H54 (cell line): ENCODE measurements around the gene ARSB.

ENCODE experiments used
- DNase-seq: peaks from one replicate; pipeline ENCODE4 v3.0.0; 2011; ENCODE audit warnings: low spot score, mixed read lengths; ENCODE audit not compliant: insufficient read length
- FAIRE-seq: peaks from 3 replicates; lab custom pipeline; 2011; peaks lifted over from hg19 to GRCh38; lab: Jason Lieb, UNC
- POLR2A ChIP-seq: IDR thresholded peaks from 2 replicates; pipeline ENCODE4 v1.6.1; 2011; ENCODE audit warnings: low read depth, mild to moderate bottlenecking, low read length

Gene ARSB

DNA sequence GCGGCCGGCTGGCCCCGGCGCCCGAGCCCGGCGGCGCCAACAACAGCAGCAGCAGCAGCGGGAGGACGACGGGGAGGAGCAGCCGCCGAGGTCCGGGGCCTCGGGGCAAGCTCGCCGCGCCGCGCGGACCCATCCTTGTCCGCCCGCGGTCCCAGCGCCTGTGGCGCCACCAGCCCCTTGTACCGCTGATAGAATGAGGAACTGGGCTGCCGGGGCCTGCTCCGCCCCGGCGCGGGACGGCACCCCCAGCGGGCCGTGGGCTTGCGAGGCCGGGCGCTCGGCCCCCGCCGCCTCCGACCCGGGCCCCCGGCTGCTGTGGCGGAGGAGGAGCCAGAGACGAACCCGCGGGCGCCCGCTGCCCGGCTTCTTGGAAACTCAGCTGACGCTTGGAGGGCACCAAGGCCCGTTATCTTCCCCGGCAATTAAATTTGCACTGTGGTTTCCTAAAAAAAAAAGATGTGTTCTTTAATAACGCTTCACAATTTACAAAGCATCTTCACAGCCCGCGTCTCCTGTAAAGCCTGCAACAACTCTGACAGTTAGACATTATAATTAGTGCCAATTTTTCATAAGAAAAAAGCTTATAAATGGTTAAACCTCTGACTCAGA, at the start of gene ARSB:
Gene ARSB (minus strand): TSS at position 195 of the 609 bp plus-strand sequence. CDS start 62 bp downstream, at position 133.
- no peak for FAIRE-seq
- DNase-seq: peak; percentile 19

DNA sequence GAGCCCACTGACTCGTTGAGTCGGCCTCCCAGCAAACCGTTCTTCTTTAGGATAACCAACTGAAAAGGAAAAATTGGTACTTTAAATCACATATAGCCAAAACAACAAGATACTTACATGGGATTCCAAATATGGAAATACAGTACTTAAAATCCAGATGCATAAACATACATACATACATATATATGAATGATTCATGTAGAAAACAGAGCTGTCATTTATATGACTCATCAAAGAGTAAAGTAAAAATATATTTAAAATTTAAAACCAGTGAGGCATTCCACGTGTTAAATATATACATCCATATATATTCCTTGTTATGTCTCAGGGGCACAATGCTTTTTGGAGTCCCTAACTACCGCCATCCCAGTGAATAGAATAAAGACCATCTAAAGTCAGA, 47.7 kb upstream of the ARSB start:
- DNase-seq (no peak), FAIRE-seq (no peak)
- no peak for TF ChIP-seq POLR2A

More for the DNA sequence above, at the start of gene ARSB:
- TF ChIP-seq POLR2A: no peak

DNA sequence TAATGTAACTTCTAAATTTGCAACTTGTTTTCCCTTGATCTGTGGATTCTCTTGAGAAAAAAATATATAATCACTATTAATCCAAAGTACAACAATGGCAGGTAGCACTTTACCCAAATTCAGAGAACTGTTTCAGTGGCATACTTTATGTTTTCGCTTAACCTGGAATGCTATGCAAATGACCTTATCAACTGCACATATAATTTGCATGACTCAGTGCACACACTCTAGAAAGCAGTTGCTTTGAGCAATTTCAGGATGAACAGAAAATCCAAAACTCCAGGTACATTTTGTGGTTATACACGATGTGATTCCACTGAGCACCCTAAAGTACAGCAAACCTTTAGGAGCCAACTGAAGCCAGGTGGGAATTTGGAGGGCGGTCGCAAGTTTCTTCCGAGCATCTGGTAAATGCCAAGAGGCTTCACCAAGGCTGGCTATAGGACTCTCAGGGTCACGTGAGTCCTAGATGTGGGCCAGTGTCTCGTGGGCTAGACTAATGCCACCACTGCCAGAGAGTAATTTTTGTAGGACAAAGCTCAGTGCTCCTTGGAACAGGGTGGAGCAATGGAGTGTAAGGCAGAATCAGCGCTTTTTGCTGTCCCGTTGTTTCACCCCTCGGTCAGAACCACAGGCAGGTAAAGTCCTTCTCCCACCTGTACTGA, 47.1 kb upstream of the ARSB start:
- TF ChIP-seq POLR2A: no peak
- no peak for FAIRE-seq
- DNase-seq: no peak

DNA sequence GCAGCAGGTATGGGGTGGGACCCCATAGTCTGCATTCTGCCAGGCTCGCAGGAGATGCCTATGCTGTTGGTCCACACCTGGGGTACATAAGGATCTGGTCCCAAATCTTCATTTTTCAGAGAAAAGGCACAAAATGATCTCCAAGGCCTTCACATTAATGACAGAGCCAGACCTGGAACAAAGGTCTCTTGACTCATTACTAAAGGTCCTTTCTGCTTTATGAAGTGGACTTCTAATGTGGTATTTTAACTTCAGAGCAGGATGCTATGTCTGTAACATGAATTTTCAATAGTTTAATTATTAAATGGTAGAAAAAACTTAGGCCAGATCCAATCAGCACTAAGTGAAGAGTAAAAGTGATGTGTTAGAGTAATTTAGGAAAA, 46.4 kb upstream of the ARSB start:
- DNase-seq: no peak
- no peak for TF ChIP-seq POLR2A
- no peak for FAIRE-seq

DNA sequence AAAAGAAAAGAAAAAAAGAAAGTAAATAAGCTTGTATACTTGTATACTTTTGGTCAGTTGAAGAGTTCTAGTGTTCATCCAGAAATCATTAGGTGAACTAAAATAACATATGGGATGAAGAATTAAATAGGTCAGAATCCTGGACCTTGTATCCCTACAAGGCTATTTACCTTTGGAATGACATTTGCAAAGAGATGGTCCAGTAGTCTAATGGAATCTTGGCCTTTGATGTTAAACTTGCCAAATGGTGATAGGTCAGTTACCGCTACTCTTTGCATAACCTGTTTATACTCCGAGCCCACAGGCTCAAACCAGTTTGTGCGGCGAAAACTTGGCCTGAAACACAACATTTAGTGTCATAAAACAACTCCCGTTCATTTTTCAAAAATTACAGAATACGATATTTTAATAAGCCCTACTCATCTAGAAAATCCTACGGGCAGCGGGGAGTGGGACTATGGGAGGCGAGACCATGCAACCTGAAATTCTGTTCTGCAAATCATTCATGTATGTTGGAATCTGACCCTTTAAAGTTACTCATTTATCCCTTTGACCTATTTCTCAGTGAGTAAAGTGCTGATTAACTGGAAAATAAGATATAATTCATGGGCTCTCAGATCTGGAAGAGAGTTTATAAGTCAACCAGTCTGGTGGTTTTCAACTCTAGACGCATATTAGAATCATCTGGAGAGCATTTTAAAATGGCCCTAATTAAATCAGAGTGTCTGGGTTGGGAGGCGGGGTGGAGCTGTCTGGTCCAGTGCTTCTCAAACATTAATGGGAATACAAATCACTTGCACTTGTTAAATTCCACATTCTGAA, 45.8 kb upstream of the ARSB start:
- no peak for DNase-seq

DNA sequence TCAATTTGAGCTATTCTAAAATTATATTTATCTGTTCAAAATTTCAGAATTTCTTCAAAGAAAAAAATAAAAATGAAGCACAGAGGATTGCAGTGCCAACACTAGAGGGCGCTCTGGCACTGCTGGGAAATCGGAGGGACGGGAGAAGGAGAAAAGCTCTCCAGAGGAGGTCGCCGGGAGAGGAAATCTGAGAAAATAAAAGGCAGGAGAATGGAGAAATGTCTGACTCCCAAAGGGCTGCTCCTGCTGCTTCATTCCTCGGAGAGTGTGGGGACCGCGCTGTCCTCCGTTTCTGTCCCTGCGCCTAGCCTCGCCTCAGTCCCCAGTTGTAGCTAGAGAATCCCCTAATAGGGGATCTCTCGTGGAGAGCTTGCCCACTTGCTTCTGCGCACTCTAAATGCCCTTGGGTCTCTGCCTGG, 40.0 kb upstream of the ARSB start:
- peak; percentile 36 for DNase-seq
- FAIRE-seq: peak; percentile 15

More for the DNA sequence above, 45.8 kb upstream of the ARSB start:
- TF ChIP-seq POLR2A: no peak
- FAIRE-seq: no peak

DNA sequence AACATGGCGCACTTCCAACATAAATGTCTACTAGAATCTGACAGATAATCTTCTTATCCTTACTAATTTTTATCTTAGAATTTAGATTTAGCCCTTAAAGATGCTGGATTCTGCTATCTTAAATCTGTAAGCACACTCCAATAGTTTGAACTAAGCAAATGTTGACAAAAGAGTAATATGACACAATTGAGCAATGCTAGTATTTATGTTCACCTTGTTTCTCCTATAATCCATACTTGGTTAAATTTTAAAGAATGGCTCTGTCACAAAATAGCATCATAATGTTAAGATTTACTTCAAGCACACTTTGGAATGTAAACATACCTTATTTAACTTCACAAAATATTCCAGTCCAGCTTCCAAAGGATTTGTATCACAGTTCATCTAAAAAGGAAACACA, 38.8 kb upstream of the ARSB start:
- no peak for DNase-seq
- FAIRE-seq: no peak

More for the DNA sequence above, 40.0 kb upstream of the ARSB start:
- no peak for TF ChIP-seq POLR2A

DNA sequence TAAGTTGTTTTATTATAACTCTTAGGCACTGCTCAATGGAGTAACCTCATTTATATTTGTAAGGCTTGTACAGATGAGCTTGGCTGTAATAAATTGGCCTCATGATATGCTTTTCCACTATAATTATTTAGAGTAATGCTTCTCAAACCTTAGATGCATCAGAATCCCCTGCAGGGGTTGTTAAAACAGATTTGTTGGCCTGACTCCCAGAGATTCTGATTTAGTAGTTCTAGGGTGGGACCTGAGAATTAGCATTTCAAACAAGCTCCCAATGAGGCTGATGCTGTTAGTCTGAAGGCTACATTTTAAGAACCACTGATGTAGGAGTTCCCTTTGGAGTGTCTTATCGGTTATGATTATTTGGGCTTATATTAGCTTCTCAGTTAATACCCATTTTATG, 38.2 kb upstream of the ARSB start:
- no peak for DNase-seq
- no peak for TF ChIP-seq POLR2A
- FAIRE-seq: no peak

More for the DNA sequence above, 38.8 kb upstream of the ARSB start:
- TF ChIP-seq POLR2A: no peak

DNA sequence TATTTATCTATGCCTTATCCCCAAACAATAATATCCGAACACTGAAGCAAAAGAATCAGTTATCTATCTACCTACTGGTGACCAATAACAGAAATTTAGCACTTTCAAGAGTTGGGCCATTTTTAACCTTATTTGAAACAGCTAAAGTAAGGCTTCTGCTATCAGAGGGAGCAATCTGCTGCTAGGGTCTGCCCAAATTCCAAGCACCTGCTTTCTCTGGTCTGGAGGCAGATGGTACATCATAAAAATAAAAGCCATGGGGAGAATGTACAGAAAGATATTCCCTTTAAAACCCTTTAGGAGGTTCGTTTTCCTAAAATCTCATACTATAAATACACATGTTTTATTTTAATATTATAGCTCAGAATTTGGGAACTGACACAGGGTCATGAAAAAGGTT, 37.7 kb upstream of the ARSB start:
- no peak for TF ChIP-seq POLR2A
- DNase-seq: no peak
- no peak for FAIRE-seq

DNA sequence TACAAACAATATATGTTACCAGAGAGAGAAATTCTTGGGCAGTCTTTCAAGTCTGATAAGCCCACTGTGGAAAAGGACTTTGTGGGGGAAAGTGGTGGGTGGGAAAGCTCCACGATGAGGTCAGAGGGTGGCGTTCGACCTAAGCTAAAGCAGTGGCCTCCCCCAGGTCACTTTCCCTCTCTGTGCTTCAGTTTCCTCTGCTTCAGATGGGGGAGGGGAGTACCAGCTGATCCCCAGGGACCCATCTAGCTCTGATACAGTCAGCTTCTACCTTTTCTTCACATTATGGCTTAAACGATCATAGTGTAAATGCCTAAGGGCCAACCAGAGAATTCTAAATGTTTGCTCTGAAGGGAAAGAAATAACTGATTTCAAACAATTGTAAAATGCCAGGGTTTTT, 36.6 kb upstream of the ARSB start:
- no peak for DNase-seq
- no peak for TF ChIP-seq POLR2A
- FAIRE-seq: no peak

DNA sequence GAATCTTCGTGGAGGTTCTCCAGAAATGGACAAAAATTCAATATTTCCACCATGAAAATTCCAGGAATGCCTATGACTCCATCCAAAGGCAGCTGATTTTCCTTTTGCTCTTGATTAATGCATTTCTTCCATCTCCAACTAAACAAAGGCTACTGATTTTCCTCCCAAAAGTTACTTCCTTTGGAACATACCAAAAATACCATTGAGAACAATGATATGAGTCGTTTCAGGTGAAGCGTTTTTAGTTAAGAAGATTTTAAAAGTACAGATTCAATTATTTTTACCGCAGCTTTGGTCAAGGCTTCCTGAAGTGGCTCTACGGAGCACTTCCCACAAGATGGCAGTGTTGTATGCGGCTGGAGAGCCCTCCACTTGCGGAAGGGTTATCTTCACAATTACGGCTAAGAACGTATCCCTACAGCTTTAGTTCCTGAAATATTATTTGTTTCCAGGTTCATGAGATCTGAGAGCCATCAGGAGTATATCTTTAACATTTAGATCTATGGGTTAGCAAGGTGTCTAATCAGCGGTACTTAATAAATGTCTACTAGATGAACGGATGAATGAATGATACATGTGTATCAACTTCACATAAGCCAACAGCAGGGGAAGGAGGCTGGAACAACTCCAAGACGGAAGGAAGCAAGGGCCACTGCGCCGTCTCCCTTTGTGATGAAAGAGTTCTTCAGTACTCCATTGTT, 35.9 kb upstream of the ARSB start:
- FAIRE-seq (peak; percentile 96), DNase-seq (peak; percentile 6)
- TF ChIP-seq POLR2A: no peak

DNA sequence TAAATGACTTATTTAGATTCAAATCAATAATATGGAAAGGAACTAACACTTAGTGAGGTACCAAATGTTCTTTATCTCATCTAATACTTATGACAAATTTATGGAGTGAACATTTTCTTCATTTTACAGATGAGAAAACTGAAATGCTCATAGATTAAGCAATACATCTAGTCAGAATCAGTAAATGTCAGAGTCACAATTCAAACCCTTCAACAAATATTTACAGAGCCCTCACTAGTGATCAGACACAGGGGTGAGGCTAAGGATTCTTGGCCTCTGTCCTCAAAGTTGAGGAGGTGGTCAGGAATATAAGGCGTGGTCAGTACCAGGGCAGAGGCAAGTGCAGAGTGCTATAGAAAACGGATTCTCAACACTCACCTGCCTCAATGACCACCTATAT, 29.5 kb upstream of the ARSB start:
- TF ChIP-seq POLR2A: no peak
- FAIRE-seq: no peak
- DNase-seq: no peak

DNA sequence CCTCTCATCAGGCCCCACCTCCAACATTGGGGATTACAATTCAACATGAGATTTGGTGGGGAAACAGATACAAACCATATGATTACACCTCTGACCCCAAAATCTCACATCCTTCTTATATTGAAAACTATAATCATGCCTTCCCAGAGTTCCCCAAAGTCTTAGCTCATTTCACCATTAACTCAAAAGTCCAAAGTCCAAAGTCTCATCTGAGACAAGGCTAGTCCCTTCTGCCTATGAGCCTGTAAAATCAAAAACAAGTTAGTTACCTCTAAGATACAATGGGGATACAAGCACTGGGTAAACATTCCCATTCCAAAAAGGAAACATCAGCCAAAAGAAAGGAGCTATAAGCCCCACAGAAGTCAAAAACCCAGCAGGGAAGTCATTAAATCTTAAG, 26.8 kb upstream of the ARSB start:
- DNase-seq: no peak
- no peak for FAIRE-seq
- TF ChIP-seq POLR2A: no peak
